SU-DHL-6 (cell line): ENCODE data around the gene RBM4.

Source experiments
- EZH2phosphoT487 ChIP-seq: fragments of 200-600 bp; sonication (generic), shearing (Covaris generic); conservative IDR thresholded peaks from 2 replicates; pipeline ENCODE4 v1.6.1; 2018; ENCODE audit warnings: mild to moderate bottlenecking, antibody characterized with exemption, low read length, moderate library complexity, mixed read lengths
- TF ChIP-seq, protein P1 (sequence below): fragments of 200-600 bp; sonication (generic); IDR thresholded peaks from one replicate; pipeline ENCODE4 v1.5.1; 2017; ENCODE audit warnings: antibody characterized with exemption, mild to moderate bottlenecking, low read length, moderate library complexity; ENCODE audit not compliant: insufficient read depth, poor library complexity, severe bottlenecking

- TF ChIP-seq, protein P1, sequence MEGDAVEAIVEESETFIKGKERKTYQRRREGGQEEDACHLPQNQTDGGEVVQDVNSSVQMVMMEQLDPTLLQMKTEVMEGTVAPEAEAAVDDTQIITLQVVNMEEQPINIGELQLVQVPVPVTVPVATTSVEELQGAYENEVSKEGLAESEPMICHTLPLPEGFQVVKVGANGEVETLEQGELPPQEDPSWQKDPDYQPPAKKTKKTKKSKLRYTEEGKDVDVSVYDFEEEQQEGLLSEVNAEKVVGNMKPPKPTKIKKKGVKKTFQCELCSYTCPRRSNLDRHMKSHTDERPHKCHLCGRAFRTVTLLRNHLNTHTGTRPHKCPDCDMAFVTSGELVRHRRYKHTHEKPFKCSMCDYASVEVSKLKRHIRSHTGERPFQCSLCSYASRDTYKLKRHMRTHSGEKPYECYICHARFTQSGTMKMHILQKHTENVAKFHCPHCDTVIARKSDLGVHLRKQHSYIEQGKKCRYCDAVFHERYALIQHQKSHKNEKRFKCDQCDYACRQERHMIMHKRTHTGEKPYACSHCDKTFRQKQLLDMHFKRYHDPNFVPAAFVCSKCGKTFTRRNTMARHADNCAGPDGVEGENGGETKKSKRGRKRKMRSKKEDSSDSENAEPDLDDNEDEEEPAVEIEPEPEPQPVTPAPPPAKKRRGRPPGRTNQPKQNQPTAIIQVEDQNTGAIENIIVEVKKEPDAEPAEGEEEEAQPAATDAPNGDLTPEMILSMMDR = no peak
- no peak for TF ChIP-seq EZH2phosphoT487
Observed at GRCh38 chr11:66638177-66639065, at the start of gene RBM4.
